Retinal pigment epithelial cell (primary cell): ENCODE data around the gene UCP2.

ENCODE experiments used
- DNase-seq: peaks from one replicate; pipeline ENCODE4 v3.0.0-alpha.2; 2010; ENCODE audit warnings: low read depth
- H3K4me3 ChIP-seq: 2 replicates; pipeline ENCODE4 v1.5.1; 2011; ENCODE audit warnings: mild to moderate bottlenecking, low read length, control low read depth, moderate library complexity
- TF ChIP-seq, protein P1 (sequence below): conservative IDR thresholded peaks from 2 replicates; pipeline ENCODE4 v1.5.1; 2011; ENCODE audit warnings: low read depth, low read length, control low read depth, inconsistent platforms

UCP2 gene

GRCh38 chr11:74021998-74022397 lies 39.4 kb upstream of the UCP2 start:
- no peak for DNase-seq
- H3K4me3 ChIP-seq = no peak overlapping the region
- TF ChIP-seq, protein P1, sequence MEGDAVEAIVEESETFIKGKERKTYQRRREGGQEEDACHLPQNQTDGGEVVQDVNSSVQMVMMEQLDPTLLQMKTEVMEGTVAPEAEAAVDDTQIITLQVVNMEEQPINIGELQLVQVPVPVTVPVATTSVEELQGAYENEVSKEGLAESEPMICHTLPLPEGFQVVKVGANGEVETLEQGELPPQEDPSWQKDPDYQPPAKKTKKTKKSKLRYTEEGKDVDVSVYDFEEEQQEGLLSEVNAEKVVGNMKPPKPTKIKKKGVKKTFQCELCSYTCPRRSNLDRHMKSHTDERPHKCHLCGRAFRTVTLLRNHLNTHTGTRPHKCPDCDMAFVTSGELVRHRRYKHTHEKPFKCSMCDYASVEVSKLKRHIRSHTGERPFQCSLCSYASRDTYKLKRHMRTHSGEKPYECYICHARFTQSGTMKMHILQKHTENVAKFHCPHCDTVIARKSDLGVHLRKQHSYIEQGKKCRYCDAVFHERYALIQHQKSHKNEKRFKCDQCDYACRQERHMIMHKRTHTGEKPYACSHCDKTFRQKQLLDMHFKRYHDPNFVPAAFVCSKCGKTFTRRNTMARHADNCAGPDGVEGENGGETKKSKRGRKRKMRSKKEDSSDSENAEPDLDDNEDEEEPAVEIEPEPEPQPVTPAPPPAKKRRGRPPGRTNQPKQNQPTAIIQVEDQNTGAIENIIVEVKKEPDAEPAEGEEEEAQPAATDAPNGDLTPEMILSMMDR = no peak

GRCh38 chr11:74020539-74020938 lies 37.9 kb upstream of the UCP2 start:
- no peak overlapping the region for H3K4me3 ChIP-seq
- DNase-seq = no peak
- TF ChIP-seq, protein P1 = no peak

DNA sequence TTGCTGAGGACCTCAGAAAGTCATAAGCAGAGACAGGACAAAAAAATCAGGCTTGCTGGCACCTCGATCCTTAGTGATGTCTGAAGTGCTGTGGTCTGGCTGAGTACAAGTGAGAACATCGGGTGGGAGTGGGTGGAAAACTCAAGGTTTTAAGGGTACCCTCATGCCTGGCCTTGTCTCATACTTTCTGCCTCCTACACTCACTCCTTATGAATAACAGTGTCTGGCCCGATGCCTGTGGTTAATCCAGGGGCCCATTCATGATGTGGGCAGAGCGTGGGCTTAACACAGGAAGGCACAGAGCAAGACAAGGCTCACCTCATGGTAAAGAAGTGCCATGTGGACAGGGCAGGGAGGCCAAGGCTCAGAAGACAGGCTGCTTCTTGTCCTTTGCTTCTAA lies 37.2 kb upstream of the UCP2 start:
- TF ChIP-seq, protein P1 = no peak
- no peak overlapping the region for H3K4me3 ChIP-seq
- no peak for DNase-seq

DNA sequence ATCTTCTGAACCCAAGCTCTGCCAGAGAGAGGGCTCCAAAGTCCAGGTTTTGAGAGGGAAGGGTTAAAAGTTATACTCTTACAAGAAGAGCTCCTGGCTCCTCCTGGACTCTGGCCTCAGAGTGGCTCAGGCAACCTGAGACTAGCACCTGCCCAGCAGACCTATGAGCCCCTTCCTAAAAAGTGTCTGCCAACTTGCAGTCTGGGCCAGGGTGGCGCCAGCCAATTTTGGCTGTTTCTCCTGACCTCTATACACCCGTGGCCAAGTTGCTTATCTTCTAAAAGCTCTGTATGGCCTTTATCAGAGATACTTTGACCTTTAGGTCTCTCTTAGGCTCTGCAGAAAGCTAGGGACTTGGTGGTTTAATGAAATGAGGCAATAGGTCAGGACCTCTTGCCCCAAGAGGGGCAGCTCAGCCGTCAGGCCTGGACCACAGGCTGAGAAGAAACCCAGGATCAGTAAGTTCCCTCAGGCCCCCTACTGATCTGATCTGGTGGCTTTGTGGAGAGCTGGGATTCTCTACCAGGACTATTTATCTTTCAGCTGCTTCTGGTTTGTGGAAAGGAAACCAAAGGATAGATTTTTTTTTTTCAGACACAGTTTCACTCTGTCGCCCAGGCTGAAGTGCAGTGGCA lies 36.6 kb upstream of the UCP2 start:
- no peak overlapping the region for H3K4me3 ChIP-seq
- no peak for DNase-seq
- TF ChIP-seq, protein P1 = no peak

DNA sequence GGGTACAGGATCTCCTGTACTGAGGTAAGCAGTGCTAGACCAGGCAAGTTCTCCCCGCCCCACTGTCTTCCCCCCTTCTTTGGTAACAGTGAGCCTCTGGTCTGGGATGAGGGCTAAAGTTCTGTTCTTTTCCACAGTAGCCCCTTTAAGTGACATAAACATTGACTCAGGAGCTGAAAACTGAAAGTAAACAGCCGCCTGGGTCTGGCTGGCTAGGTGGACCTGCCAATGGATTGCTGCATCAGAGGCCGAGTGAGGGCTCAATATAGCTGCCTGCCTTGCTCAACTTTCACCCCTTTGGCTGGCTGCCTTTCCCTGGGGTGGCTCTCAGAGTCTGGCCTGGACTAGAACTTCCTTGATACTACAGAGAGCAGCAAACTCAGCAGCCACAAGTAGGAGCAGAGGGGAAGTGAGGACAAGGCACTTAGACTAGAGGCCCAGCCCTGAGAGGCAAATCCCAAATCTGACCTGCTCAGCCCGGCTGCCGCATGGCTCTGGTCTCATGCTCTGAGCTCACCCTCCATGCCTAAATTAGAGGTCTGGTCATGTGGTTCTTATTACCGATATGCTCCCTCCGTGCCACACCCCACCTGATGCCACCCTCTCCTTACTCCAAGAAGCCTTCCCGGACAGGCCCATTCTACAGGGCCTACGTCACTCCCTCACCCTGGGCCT lies 35.8 kb upstream of the UCP2 start:
- TF ChIP-seq, protein P1 = no peak
- no peak overlapping the region for H3K4me3 ChIP-seq
- DNase-seq = no peak

GRCh38 chr11:74017631-74018030 lies 35.0 kb upstream of the UCP2 start:
- DNase-seq = no peak
- TF ChIP-seq, protein P1 = no peak
- no peak overlapping the region for H3K4me3 ChIP-seq
